ENCODE results near the gene CTBP2.

DNA sequence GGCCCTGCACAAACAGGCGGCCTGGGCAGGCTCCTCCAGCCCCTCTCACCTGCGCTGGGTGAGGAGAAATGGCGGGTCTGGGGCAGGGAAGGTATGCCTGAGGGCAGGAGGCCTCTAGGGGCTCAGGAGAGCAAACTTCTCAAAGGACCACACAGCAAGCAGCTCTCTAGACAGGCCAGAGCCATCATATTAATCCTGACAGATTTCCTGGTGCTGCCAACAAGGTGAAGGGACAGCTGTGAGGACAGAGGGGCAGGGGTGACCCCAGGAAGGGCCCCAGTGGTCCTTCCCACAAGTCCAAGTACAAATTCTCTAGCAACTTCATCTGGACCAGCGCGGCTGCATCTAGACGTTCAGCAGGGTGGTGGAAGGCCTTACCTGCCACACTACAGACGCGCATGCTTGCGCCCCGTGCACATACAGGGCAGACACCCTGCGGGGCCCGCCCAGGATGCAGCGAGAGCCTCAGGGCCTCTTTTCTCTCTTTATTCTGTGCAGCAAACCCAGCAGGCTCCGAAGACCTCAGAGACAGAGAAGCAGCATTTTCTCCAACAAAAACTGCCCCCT, 156.4 kb downstream of the CTBP2 start:
- TF ChIP-seq CTCF (IDR thresholded peaks at IDR 0.05) = no peak
- no peak for TF ChIP-seq POLR2A (IDR thresholded peaks at IDR 0.05)
